ENCODE measurements around the gene FXYD5.
A peak's percentile ranks its signal among the peaks of the same experiment; 100 is the strongest.

Gene FXYD5

GRCh38 chr19:35178701-35179100 lies 24.2 kb downstream of the FXYD5 start:
- Histone ChIP-seq H3K27me3 (replicated peaks in 2 of 5; ENCODE audit: control insufficient read depth in 4 of 5, insufficient read depth in 5 of 5, low read length in 4 of 5) (no peaks in the 10 kb centered on the region), H3K4me1 (ENCODE audit: control extremely low read depth in 1 of 4, control insufficient read depth in 4 of 4, insufficient read depth in 4 of 4, low read length in 3 of 4) (peaks cover 0 to 11% (median 8%) of the 10 kb centered on the region in 4 experiments), H3K27ac (ENCODE audit: insufficient read depth in 1 of 2, low read depth in 1 of 2, low read length in 2 of 2, poor library complexity in 1 of 2, severe bottlenecking in 2 of 2) (no peak overlapping the region), H3K36me3 (ENCODE audit: control insufficient read depth in 4 of 4, insufficient read depth in 4 of 4, low read length in 3 of 4) (no peaks in the 10 kb centered on the region), H3K4me3 (ENCODE audit: control insufficient read depth in 1 of 7, extremely low read depth in 1 of 7, insufficient read depth in 4 of 7, low read depth in 2 of 7, low read length in 6 of 7) (no peak overlapping the region), H3K9me3 (ENCODE audit: control extremely low read depth in 1 of 5, control insufficient read depth in 4 of 5, insufficient read depth in 2 of 5, low read depth in 1 of 5, low read length in 4 of 5) (no peaks in the 10 kb centered on the region)
- ChIA-PET POLR2A (no interaction called here), CTCF (interaction anchor here (0.8 to 2.6 kb wide), 4 partner anchors 10 to 88 kb away, joined by 3 to 11 read pairs (median 4); no protein-coding TSS in a partner anchor)
- DNase-seq: no peak
- WGBS (ENCODE audit: insufficient coverage): 95% methylated on average over 2 of the region's 2 CpGs

- H3K9me3 ChIP-seq (ENCODE audit: control extremely low read depth in 1 of 5, control insufficient read depth in 4 of 5, insufficient read depth in 2 of 5, low read depth in 1 of 5, low read length in 4 of 5): peaks cover 0 to 8% (median 0%) of the 10 kb centered on the region in 5 experiments
- ChIA-PET POLR2A (no interaction called here), CTCF (interaction anchor here (0.5 to 2.6 kb wide), 5 partner anchors 8 to 181 kb away, joined by 3 to 11 read pairs (median 5); no protein-coding TSS in a partner anchor)
- H3K4me3 ChIP-seq (ENCODE audit: control insufficient read depth in 1 of 7, extremely low read depth in 1 of 7, insufficient read depth in 4 of 7, low read depth in 2 of 7, low read length in 6 of 7): peak overlapping the region in 1 of 7 experiments; percentile 48
- H3K27me3 ChIP-seq (replicated peaks in 2 of 5; ENCODE audit: control insufficient read depth in 4 of 5, insufficient read depth in 5 of 5, low read length in 4 of 5): no peaks in the 10 kb centered on the region
- H3K27ac ChIP-seq (ENCODE audit: insufficient read depth in 1 of 2, low read depth in 1 of 2, low read length in 2 of 2, poor library complexity in 1 of 2, severe bottlenecking in 2 of 2): no peak overlapping the region
- no peaks in the 10 kb centered on the region for H3K36me3 ChIP-seq (ENCODE audit: control insufficient read depth in 4 of 4, insufficient read depth in 4 of 4, low read length in 3 of 4)
- WGBS (ENCODE audit: insufficient coverage): 0% methylated on average over 2 of the region's 3 CpGs
- peaks cover 0 to 11% (median 8%) of the 10 kb centered on the region in 4 experiments for H3K4me1 ChIP-seq (ENCODE audit: control extremely low read depth in 1 of 4, control insufficient read depth in 4 of 4, insufficient read depth in 4 of 4, low read length in 3 of 4)
- no peak for DNase-seq
Measured at GRCh38 chr19:35179830-35180229, 25.3 kb downstream of the FXYD5 start.

- POLR2A ChIA-PET: no interaction called here
Measured at GRCh38 chr19:35181387-35181786, 26.9 kb downstream of the FXYD5 start.

GRCh38 chr19:35184267-35184666 lies 29.7 kb downstream of the FXYD5 start:
- Histone ChIP-seq H3K27me3 (replicated peaks in 2 of 5; ENCODE audit: control insufficient read depth in 4 of 5, insufficient read depth in 5 of 5, low read length in 4 of 5) (no peaks in the 10 kb centered on the region), H3K27ac (ENCODE audit: insufficient read depth in 1 of 2, low read depth in 1 of 2, low read length in 2 of 2, poor library complexity in 1 of 2, severe bottlenecking in 2 of 2) (no peak overlapping the region), H3K4me1 (ENCODE audit: control extremely low read depth in 1 of 4, control insufficient read depth in 4 of 4, insufficient read depth in 4 of 4, low read length in 3 of 4) (peaks cover 0 to 7% (median 4%) of the 10 kb centered on the region in 4 experiments), H3K4me3 (ENCODE audit: control insufficient read depth in 1 of 7, extremely low read depth in 1 of 7, insufficient read depth in 4 of 7, low read depth in 2 of 7, low read length in 6 of 7) (no peak overlapping the region), H3K9me3 (ENCODE audit: control extremely low read depth in 1 of 5, control insufficient read depth in 4 of 5, insufficient read depth in 2 of 5, low read depth in 1 of 5, low read length in 4 of 5) (peaks cover 0 to 9% (median 0%) of the 10 kb centered on the region in 5 experiments), H3K36me3 (ENCODE audit: control insufficient read depth in 4 of 4, insufficient read depth in 4 of 4, low read length in 3 of 4) (no peaks in the 10 kb centered on the region)
- ChIA-PET CTCF (interaction anchor here (1.2 kb wide), 1 partner anchor 14 kb away, joined by 4 read pairs; no protein-coding TSS in a partner anchor), POLR2A (no interaction called here)
- no peak for DNase-seq
- WGBS (ENCODE audit: insufficient coverage): no CpG with 5 or more reads among the region's 1 CpG

More at GRCh38 chr19:35181387-35181786, 26.9 kb downstream of the FXYD5 start:
- CTCF ChIA-PET: interaction anchor here (1.0 to 2.6 kb wide), 4 partner anchors 9 to 18 kb away, joined by 3 to 11 read pairs (median 6); no protein-coding TSS in a partner anchor
- Histone ChIP-seq H3K4me1 (ENCODE audit: control extremely low read depth in 1 of 4, control insufficient read depth in 4 of 4, insufficient read depth in 4 of 4, low read length in 3 of 4) (peaks cover 0 to 7% (median 5%) of the 10 kb centered on the region in 4 experiments), H3K4me3 (ENCODE audit: control insufficient read depth in 1 of 7, extremely low read depth in 1 of 7, insufficient read depth in 4 of 7, low read depth in 2 of 7, low read length in 6 of 7) (no peak overlapping the region), H3K36me3 (ENCODE audit: control insufficient read depth in 4 of 4, insufficient read depth in 4 of 4, low read length in 3 of 4) (no peaks in the 10 kb centered on the region), H3K27ac (ENCODE audit: insufficient read depth in 1 of 2, low read depth in 1 of 2, low read length in 2 of 2, poor library complexity in 1 of 2, severe bottlenecking in 2 of 2) (no peak overlapping the region), H3K9me3 (ENCODE audit: control extremely low read depth in 1 of 5, control insufficient read depth in 4 of 5, insufficient read depth in 2 of 5, low read depth in 1 of 5, low read length in 4 of 5) (peaks cover 0 to 8% (median 0%) of the 10 kb centered on the region in 5 experiments), H3K27me3 (replicated peaks in 2 of 5; ENCODE audit: control insufficient read depth in 4 of 5, insufficient read depth in 5 of 5, low read length in 4 of 5) (no peaks in the 10 kb centered on the region)
- WGBS (ENCODE audit: insufficient coverage): 50% methylated on average over 1 of the region's 1 CpG
- no peak for DNase-seq

- Histone ChIP-seq H3K27me3 (replicated peaks in 2 of 5; ENCODE audit: control insufficient read depth in 4 of 5, insufficient read depth in 5 of 5, low read length in 4 of 5) (no peaks in the 10 kb centered on the region), H3K4me3 (ENCODE audit: control insufficient read depth in 1 of 7, extremely low read depth in 1 of 7, insufficient read depth in 4 of 7, low read depth in 2 of 7, low read length in 6 of 7) (no peak overlapping the region), H3K9me3 (ENCODE audit: control extremely low read depth in 1 of 5, control insufficient read depth in 4 of 5, insufficient read depth in 2 of 5, low read depth in 1 of 5, low read length in 4 of 5) (peaks cover 0 to 9% (median 0%) of the 10 kb centered on the region in 5 experiments), H3K36me3 (ENCODE audit: control insufficient read depth in 4 of 4, insufficient read depth in 4 of 4, low read length in 3 of 4) (no peaks in the 10 kb centered on the region), H3K4me1 (ENCODE audit: control extremely low read depth in 1 of 4, control insufficient read depth in 4 of 4, insufficient read depth in 4 of 4, low read length in 3 of 4) (peaks cover 0 to 1% (median under 1%) of the 10 kb centered on the region in 4 experiments), H3K27ac (ENCODE audit: insufficient read depth in 1 of 2, low read depth in 1 of 2, low read length in 2 of 2, poor library complexity in 1 of 2, severe bottlenecking in 2 of 2) (no peak overlapping the region)
- no peak for DNase-seq
- ChIA-PET POLR2A (no interaction called here), CTCF (interaction anchor here (1.2 kb wide), 1 partner anchor 15 kb away, joined by 4 read pairs; no protein-coding TSS in a partner anchor)
- WGBS (ENCODE audit: insufficient coverage): 100% methylated on average over 1 of the region's 2 CpGs
Measured at GRCh38 chr19:35184884-35185283, 30.3 kb downstream of the FXYD5 start.

GRCh38 chr19:35194012-35194984 lies 39.8 kb downstream of the FXYD5 start:
- H3K27me3 ChIP-seq (replicated peaks in 2 of 5; ENCODE audit: control insufficient read depth in 4 of 5, insufficient read depth in 5 of 5, low read length in 4 of 5): no peaks in the 10 kb centered on the region
- H3K36me3 ChIP-seq (ENCODE audit: control insufficient read depth in 4 of 4, insufficient read depth in 4 of 4, low read length in 3 of 4): no peaks in the 10 kb centered on the region
- H3K27ac ChIP-seq (ENCODE audit: insufficient read depth in 1 of 2, low read depth in 1 of 2, low read length in 2 of 2, poor library complexity in 1 of 2, severe bottlenecking in 2 of 2): no peak overlapping the region
- H3K4me3 ChIP-seq (ENCODE audit: control insufficient read depth in 1 of 7, extremely low read depth in 1 of 7, insufficient read depth in 4 of 7, low read depth in 2 of 7, low read length in 6 of 7): no peak overlapping the region
- ChIA-PET POLR2A (interaction anchor here (0.5 kb wide), 1 partner anchor 52 kb away, joined by 3 read pairs; no protein-coding TSS in a partner anchor), CTCF (interaction anchor here (0.6 to 1.5 kb wide), 4 partner anchors 9 to 58 kb away, joined by 3 read pairs; no protein-coding TSS in a partner anchor)
- 100% methylated on average over 6 of the region's 9 CpGs for WGBS (ENCODE audit: insufficient coverage)
- H3K4me1 ChIP-seq (ENCODE audit: control extremely low read depth in 1 of 4, control insufficient read depth in 4 of 4, insufficient read depth in 4 of 4, low read length in 3 of 4): no peaks in the 10 kb centered on the region
- peaks cover 0 to 2% (median 0%) of the 10 kb centered on the region in 5 experiments for H3K9me3 ChIP-seq (ENCODE audit: control extremely low read depth in 1 of 5, control insufficient read depth in 4 of 5, insufficient read depth in 2 of 5, low read depth in 1 of 5, low read length in 4 of 5)
- DNase-seq: no peak
